Erythroblast (primary cell): ENCODE measurements around the gene DOHH.

ENCODE experiments used
- GATA1 ChIP-seq: IDR thresholded peaks from 2 replicates; pipeline ENCODE4 v1.6.1; 2011; ENCODE audit warnings: low read depth, mild to moderate bottlenecking, control low read depth, low read length, moderate library complexity
- POLR2A ChIP-seq: IDR thresholded peaks from 2 replicates; pipeline ENCODE4 v1.6.1; 2011; ENCODE audit warnings: mild to moderate bottlenecking, low read length

DNA sequence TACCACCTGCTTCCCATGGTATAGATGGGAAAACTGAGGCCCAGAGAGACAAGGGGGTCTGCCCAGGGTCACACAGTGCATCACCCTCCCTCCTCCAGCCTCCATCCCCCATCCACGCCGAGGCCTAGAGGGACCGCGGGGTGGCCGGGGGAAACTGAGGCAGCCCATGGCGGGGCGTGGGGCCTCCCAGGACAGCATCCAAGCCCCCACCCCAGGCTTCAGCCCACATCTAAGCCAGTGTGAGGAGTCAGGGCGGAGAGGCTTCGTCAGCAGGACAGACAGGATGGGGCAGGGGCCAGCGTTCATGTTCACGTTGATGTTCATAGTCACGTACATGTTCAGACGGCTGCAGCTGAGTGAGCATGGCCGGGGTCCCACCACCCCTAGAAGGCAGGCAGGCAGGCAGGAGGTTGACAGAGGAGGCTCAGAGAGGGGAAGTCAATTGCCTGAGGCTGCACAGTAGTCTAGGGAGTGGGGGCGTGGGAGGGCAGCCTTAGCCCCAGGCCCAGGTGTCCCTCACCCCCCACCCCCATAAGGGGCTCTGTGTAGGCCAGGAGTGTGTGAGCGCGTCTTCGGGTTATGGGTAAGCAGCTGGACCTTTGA is 43.4 kb downstream of the DOHH start:
- no peak for TF ChIP-seq POLR2A
- no peak for TF ChIP-seq GATA1
